Right cardiac atrium (tissue), 5 donors: Measurements from ENCODE around the gene SUCO. TPM values are rescaled to one million over a fixed set of nuclear protein-coding genes. Genes with fewer than 3 reads are reported as not detected.

Source experiments
- ATAC-seq, 2 donors: fragments of 200-7000 bp; cut with Tn5 transposase; one replicate each; pipeline versions ENCODE4 v1.8.0 to v1.9.1; 2020; ENCODE audit warnings: moderate library complexity in 2 of 2, mild to moderate bottlenecking in 1 of 2
- DNase-seq, 3 donors: peaks; one replicate each; pipeline ENCODE4 v3.0.0-alpha.2; 2020
- H3K27ac ChIP-seq: one replicate; pipeline ENCODE4 v1.5.1; 2013; ENCODE audit warnings: mild to moderate bottlenecking, low read length, control low read depth, moderate library complexity
- H3K27me3 ChIP-seq: one replicate; pipeline ENCODE4 v1.6.1; 2013; ENCODE audit not compliant: control insufficient read depth, insufficient read depth
- H3K4me1 ChIP-seq: one replicate; pipeline ENCODE4 v1.6.1; 2013; ENCODE audit warnings: low read length; ENCODE audit not compliant: control insufficient read depth, insufficient read depth
- H3K4me3 ChIP-seq: one replicate; pipeline ENCODE4 v1.5.1; 2013; ENCODE audit warnings: low read length, control low read depth
- H3K9me3 ChIP-seq: one replicate; pipeline ENCODE4 v1.6.1; 2013; ENCODE audit warnings: low read length; ENCODE audit not compliant: control insufficient read depth
- WGBS: extraction: QIAGEN DNeasy Blood & Tissue Kit; methylation state at CpG from one replicate; pipeline ENCODE4 v1.1.7; 2013; 5-methylcytosine and 5-hydroxymethylcytosine counted together
- intact Hi-C, 4 donors: fragments of 100-400 bp; cut with DNase I; formaldehyde crosslinking; loops; one replicate each; pipeline versions ENCODE4 v1.11.0 to v1.14.0; 2022 to 2023
- polyA plus RNA-seq: library from polyadenylated mRNA; stranded (reverse); fragments of 200-250 nt; gene quantifications from one replicate; pipeline ENCODE4 v1.2.3, GENCODE V29; 2013
- total RNA-seq, 4 donors: library from RNA; stranded (reverse); fragmentation: NEBNext Ultra II Directional; extraction: Animal tissue kit (Norgen Biotek cat#: 25700); gene quantifications; one replicate each; pipeline ENCODE4 v1.2.1, GENCODE V29; 2021
- donor health status: healthy with polysubstance abuse.
- donor health status: DM: no; HTN: yes; CAD: no.
- donor health status: DM: no; HTN: no; CAD: no.
- donor health status: DM: no; HTN: yes; CAD: no; lungs with severe emphysema.
- donor health status: DM: yes; HTN: yes; CAD: no.

The SUCO gene
- total and polyA plus RNA-seq, 5 donors: 10.3 to 36.1 (median 31.7) TPM

DNA sequence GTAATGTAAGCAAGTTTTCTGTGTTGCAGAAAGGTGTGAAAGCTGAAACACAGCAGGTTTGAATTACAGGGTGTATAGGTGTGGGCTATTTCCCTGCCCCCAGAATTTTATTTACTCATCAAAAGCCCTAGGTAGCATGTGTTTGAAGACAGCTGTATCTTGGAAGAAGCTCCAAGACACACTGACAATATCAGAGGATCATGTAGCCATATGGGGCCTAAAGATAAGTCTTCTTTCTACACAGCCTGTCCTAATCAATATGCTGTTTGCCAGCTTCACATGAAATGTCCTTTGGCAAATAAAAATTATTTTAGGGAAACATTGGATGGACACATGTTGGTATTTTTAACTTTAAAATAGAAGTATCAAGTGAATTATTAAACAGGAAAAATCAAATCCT, 17.5 kb upstream of the SUCO start:
- no peaks in the 10 kb centered on the region for H3K27me3 ChIP-seq
- intact Hi-C loops: no loop called here
- H3K9me3 ChIP-seq: no peaks in the 10 kb centered on the region
- ATAC-seq (no peak), DNase-seq (no peak)
- no peak overlapping the region for H3K27ac ChIP-seq
- no peak overlapping the region for H3K4me3 ChIP-seq
- H3K4me1 ChIP-seq: no peaks in the 10 kb centered on the region

DNA sequence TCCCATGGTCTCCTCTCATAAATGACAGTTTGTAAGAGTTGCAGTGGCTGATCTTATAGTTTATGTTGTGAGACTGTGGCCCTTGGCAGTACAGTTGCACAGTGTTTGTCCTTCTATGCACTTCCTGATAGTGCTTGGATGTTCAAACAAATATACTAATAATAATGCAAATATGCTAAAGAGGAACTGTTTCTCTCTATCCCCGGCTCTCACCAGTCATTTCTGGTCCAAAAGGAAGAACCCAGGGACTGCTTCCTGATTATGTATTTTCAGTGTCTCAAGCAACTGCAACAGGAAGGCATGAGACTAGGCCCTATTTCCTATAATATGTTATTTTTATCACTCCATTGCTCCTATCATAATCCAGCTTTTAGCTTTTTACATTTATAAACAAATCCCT, 17.0 kb upstream of the SUCO start:
- no peaks in the 10 kb centered on the region for H3K27me3 ChIP-seq
- no peak overlapping the region for H3K4me3 ChIP-seq
- H3K27ac ChIP-seq: no peak overlapping the region
- H3K9me3 ChIP-seq: no peaks in the 10 kb centered on the region
- no peak for DNase-seq
- H3K4me1 ChIP-seq: no peaks in the 10 kb centered on the region
- WGBS: 61% methylated on average over 1 of the region's 1 CpG
- no peak for ATAC-seq
- intact Hi-C loops: no loop called here

DNA sequence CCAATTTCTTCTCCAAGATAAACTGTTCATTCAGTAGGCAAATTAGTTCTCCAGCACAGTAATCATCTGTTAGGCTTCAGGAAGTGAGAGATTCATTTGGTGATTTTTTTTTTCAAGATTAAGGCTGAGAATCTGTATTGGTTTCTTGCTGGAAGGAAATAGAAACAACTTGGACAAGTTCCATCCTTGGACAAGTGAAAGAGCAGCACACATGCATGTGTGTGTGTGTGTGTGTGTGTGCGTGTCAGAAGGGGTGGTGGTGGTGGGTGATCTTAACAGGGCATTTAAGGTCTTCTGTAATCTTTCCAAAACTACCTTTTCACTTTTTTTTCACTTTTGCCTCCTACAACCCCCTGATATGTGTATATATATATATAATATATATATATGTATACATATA, 15.9 kb upstream of the SUCO start:
- Histone ChIP-seq H3K27ac (no peak overlapping the region), H3K4me3 (no peak overlapping the region), H3K4me1 (no peaks in the 10 kb centered on the region), H3K27me3 (no peaks in the 10 kb centered on the region), H3K9me3 (no peaks in the 10 kb centered on the region)
- DNase-seq (no peak), ATAC-seq (no peak)
- whole genome bisulfite sequencing: 60% methylated on average over 1 of the region's 1 CpG
- intact Hi-C loops: no loop called here

DNA sequence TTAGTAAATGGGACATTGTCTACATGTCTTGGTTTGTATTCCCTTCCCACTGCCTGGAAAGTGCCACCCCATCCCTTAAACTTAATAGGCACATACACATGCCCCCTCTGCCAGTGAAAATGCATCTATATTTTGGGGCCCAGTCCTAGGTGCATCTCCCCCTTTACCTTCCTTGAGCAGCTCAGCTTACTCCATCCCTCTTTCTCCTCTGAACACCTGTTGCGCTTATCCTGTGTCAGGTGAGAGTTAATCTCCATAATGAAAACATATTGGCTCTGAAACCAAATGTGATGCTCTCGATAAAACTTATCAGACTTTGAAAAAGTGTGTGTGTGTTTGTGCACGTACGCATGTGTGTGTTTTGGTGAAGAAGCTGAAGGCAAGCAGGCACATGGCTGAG, 15.4 kb upstream of the SUCO start:
- WGBS: 77% methylated on average over 4 of the region's 4 CpGs
- H3K27me3 ChIP-seq: no peaks in the 10 kb centered on the region
- H3K4me3 ChIP-seq: no peak overlapping the region
- H3K9me3 ChIP-seq: no peaks in the 10 kb centered on the region
- H3K4me1 ChIP-seq: no peaks in the 10 kb centered on the region
- no peak overlapping the region for H3K27ac ChIP-seq
- intact Hi-C loops: no loop called here
- DNase-seq (no peak), ATAC-seq (no peak)

GRCh38 chr1:172529304-172529703, 3.6 kb upstream of the SUCO start:
- no peaks in the 10 kb centered on the region for H3K9me3 ChIP-seq
- no peaks in the 10 kb centered on the region for H3K27me3 ChIP-seq
- ATAC-seq: no peak
- H3K4me1 ChIP-seq: no peaks in the 10 kb centered on the region
- intact Hi-C loops: no loop called here
- H3K27ac ChIP-seq: no peak overlapping the region
- 84% methylated on average over 4 of the region's 4 CpGs for WGBS
- no peak overlapping the region for H3K4me3 ChIP-seq
- no peak for DNase-seq

DNA sequence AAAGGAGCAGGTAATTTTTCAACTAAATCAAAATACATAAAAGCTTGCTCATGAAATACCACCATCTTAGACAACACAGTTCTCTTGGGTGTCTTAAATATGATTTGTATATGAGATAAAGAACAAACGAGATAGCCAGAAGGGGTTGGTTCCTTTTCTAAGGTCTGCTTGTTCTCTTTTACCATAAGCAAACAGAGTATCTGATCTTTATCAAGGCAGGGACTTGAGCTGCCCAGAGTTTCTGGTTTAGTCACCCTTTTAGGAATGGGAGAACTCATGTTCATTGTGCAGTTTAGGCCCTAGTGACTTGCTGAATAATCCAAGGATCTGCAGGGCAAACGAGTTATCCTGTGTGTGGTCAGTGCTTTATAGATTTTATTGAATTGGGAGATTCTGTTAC, 3.0 kb upstream of the SUCO start:
- no peak overlapping the region for H3K27ac ChIP-seq
- ATAC-seq (no peak), DNase-seq (no peak)
- no peaks in the 10 kb centered on the region for H3K4me1 ChIP-seq
- intact Hi-C loops: loop anchor here in 2 of 4 donors (5.0 to 10.0 kb wide), 2 partner anchors 75 to 78 kb away; no protein-coding TSS in a partner anchor
- no peaks in the 10 kb centered on the region for H3K9me3 ChIP-seq
- 63% methylated on average over 2 of the region's 2 CpGs for WGBS
- H3K27me3 ChIP-seq: no peaks in the 10 kb centered on the region
- H3K4me3 ChIP-seq: no peak overlapping the region

DNA sequence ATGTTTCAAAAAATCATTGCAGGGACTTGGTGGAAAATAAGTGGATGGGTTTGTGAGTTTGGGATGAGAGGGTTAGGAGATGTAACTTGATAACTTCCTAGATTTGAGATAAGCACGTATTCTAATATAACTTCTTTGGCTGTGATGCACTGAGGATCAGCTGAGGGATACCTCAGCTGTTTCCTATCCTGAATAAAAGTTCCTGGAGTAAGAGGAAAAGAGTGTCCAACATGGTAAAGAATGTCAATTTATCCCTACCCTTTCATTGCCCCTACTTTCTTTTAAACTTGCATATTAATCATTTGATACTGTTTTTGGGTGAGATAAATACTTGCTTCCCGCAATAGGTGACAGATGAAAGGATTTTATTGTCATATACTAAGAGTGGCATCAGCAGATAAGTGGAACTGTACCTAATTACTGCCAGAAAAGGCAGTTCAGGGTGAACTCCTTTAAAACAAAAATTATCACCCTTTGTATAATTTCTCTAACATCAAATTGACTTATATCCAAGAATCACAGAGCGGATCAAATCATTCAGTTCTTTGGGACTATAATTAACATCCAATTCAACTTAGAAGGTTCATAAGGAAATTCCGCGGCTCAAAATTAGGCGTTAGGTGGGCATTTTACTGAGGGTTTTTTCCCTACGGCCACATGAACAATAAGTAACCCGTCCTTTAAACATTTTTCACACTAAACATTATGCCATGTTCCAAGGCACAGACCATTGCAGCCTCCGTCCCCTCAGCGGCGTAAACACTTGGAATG, 1.4 kb upstream of the SUCO start:
- no peaks in the 10 kb centered on the region for H3K9me3 ChIP-seq
- H3K4me3 ChIP-seq: peak overlapping the region; percentile 93
- no peak for ATAC-seq
- H3K4me1 ChIP-seq: no peaks in the 10 kb centered on the region
- intact Hi-C loops: loop anchor here in 2 of 4 donors (5.0 to 10.0 kb wide), 2 partner anchors 77 to 79 kb away; no protein-coding TSS in a partner anchor
- H3K27me3 ChIP-seq: no peaks in the 10 kb centered on the region
- no peak for DNase-seq
- peak overlapping the region; percentile 94 for H3K27ac ChIP-seq
- 2% methylated on average over 11 of the region's 11 CpGs for WGBS

DNA sequence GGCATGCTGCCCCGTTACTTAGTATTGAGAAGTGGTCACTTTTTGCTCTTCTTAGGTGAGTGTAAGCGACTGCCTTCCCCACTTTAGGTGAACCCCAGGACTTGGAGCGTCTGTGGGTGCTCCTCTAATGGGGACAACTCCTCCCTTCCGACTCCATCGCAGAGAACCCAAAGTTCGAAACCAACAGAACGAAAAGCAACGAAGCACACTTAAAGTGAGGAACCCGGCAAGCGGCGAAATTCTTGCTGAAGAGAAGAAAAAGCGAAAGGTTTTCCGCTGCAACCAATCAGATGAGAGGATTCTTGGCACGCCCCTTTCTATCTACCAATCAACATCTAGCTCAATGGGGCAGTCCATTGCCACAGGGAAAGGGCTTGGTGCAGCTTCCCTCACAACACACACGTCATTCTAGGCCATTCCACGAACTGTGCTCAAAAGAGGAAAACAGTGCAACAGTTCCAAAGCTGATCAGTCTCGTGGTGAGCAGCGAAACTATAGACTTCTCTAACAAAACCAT, 709 bp upstream of the SUCO start:
- no peaks in the 10 kb centered on the region for H3K27me3 ChIP-seq
- H3K9me3 ChIP-seq: no peaks in the 10 kb centered on the region
- intact Hi-C loops: loop anchor here in 2 of 4 donors (5.0 to 10.0 kb wide), 2 partner anchors 77 to 80 kb away; no protein-coding TSS in a partner anchor
- H3K4me3 ChIP-seq: peak overlapping the region; percentile 93
- DNase-seq (peak; percentile 83 to 90 (median 86)), ATAC-seq (peak; percentile 90 to 91)
- peak overlapping the region; percentile 94 for H3K27ac ChIP-seq
- WGBS: under 1% methylated on average over 18 of the region's 18 CpGs
- H3K4me1 ChIP-seq: no peaks in the 10 kb centered on the region

GRCh38 chr1:172533513-172534151, 682 bp downstream of the SUCO start:
- no peaks in the 10 kb centered on the region for H3K27me3 ChIP-seq
- intact Hi-C loops: loop anchor here in 2 of 4 donors (5.0 to 10.0 kb wide), 2 partner anchors 79 to 81 kb away; no protein-coding TSS in a partner anchor
- DNase-seq (peak in 2 of 3 donors; percentile 16 to 46), ATAC-seq (no peak)
- H3K27ac ChIP-seq: peak overlapping the region; percentile 97
- no peaks in the 10 kb centered on the region for H3K4me1 ChIP-seq
- no peaks in the 10 kb centered on the region for H3K9me3 ChIP-seq
- WGBS: under 1% methylated on average over 23 of the region's 23 CpGs
- H3K4me3 ChIP-seq: peak overlapping the region; percentile 81

DNA sequence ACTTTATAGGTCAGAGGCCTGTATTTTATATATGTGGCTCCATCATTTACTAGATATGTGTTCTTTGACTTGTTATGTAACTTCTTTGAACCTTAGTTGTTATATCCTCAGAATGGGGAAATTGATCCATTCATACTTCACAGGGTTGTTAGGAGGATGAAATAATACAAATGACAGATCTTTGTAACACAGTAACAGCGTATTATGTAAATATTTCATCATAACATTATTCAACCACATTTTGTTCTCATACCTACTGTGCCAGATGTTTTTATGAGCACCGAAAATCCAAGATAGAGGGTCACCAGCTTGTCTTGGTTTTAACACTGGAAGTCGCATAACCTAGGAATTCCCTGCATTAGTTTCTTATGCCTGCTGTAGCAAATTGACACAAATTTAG, 3.3 kb downstream of the SUCO start:
- ATAC-seq: no peak
- no peak overlapping the region for H3K27ac ChIP-seq
- 83% methylated on average over 3 of the region's 3 CpGs for WGBS
- H3K9me3 ChIP-seq: no peaks in the 10 kb centered on the region
- H3K4me3 ChIP-seq: no peak overlapping the region
- intact Hi-C loops: loop anchor here in 1 of 4 donors (10.0 kb wide), 1 partner anchor 81 kb away; no protein-coding TSS in a partner anchor
- H3K4me1 ChIP-seq: no peaks in the 10 kb centered on the region
- DNase-seq: no peak
- H3K27me3 ChIP-seq: no peaks in the 10 kb centered on the region

GRCh38 chr1:172537366-172537765, 4.4 kb downstream of the SUCO start:
- peaks cover 1% of the 10 kb centered on the region for H3K4me1 ChIP-seq
- no peak overlapping the region for H3K27ac ChIP-seq
- intact Hi-C loops: loop anchor here in 1 of 4 donors (10.0 kb wide), 1 partner anchor 83 kb away; no protein-coding TSS in a partner anchor
- no peak for DNase-seq
- H3K9me3 ChIP-seq: no peaks in the 10 kb centered on the region
- no peak for ATAC-seq
- WGBS: 80% methylated on average over 2 of the region's 2 CpGs
- H3K27me3 ChIP-seq: no peaks in the 10 kb centered on the region
- H3K4me3 ChIP-seq: no peak overlapping the region
